ENCODE data around the gene KCND3.

GRCh38 chr1:111762332-111762731, 227.1 kb downstream of the KCND3 start:
- TF ChIP-seq CTCF (IDR thresholded peaks at IDR 0.05) (no peak), POLR2A (IDR thresholded peaks at IDR 0.05) (no peak)
